Trophoblast cell (in vitro differentiated cells and primary cell): ENCODE data around the gene SAMD9L.

Experiments used
- DNase-seq, 2 donors: peaks; one replicate each; pipeline ENCODE4 v3.0.0-alpha.2; 2016
- H2AFZ ChIP-seq: 2 replicates; pipeline ENCODE4 v1.6.1; 2013; ENCODE audit warnings: low read length, moderate library complexity, mild to moderate bottlenecking; ENCODE audit not compliant: insufficient read depth, poor library complexity
- H2AK5ac ChIP-seq: 2 replicates; pipeline ENCODE4 v1.6.1; 2013; ENCODE audit warnings: mild to moderate bottlenecking, low read length
- H2BK120ac ChIP-seq: 2 replicates; pipeline ENCODE4 v1.6.1; 2013; ENCODE audit warnings: low read length, mild to moderate bottlenecking, moderate library complexity; ENCODE audit not compliant: insufficient read depth, poor library complexity
- H2BK12ac ChIP-seq: 2 replicates; pipeline ENCODE4 v1.6.1; 2013; ENCODE audit warnings: mild to moderate bottlenecking, low read length, moderate library complexity
- H2BK5ac ChIP-seq: 2 replicates; pipeline ENCODE4 v1.6.1; 2013; ENCODE audit warnings: low read length, low read depth, moderate library complexity, mild to moderate bottlenecking; ENCODE audit not compliant: poor library complexity
- H3K14ac ChIP-seq: 2 replicates; pipeline ENCODE4 v1.6.1; 2013; ENCODE audit warnings: mild to moderate bottlenecking, low read length
- H3K18ac ChIP-seq: 2 replicates; pipeline ENCODE4 v1.6.1; 2013; ENCODE audit warnings: mild to moderate bottlenecking, low read length
- H3K23ac ChIP-seq: 2 replicates; pipeline ENCODE4 v1.6.1; 2013; ENCODE audit warnings: low read length
- H3K27ac ChIP-seq: 2 replicates; pipeline ENCODE4 v1.5.1; 2013; ENCODE audit warnings: low read depth, mild to moderate bottlenecking, inconsistent platforms, low read length, moderate library complexity
- H3K27me3 ChIP-seq: 2 replicates; pipeline ENCODE4 v1.6.1; 2013; ENCODE audit warnings: inconsistent platforms, mild to moderate bottlenecking, low read length, moderate library complexity; ENCODE audit not compliant: insufficient read depth
- H3K36me3 ChIP-seq, 2 experiments: 1 replicate in 1 of 2; 2 replicates in 1 of 2; pipeline ENCODE4 v1.6.1; 2013; ENCODE audit warnings: low read length in 2 of 2, mild to moderate bottlenecking in 2 of 2, moderate library complexity in 1 of 2; ENCODE audit not compliant: insufficient read depth in 2 of 2, control insufficient read depth in 1 of 2
- H3K4ac ChIP-seq: 2 replicates; pipeline ENCODE4 v1.6.1; 2013; ENCODE audit warnings: low read depth, mild to moderate bottlenecking, low read length, moderate library complexity
- H3K4me1 ChIP-seq, 2 experiments: 1 replicate in 1 of 2; 2 replicates in 1 of 2; pipeline ENCODE4 v1.6.1; 2013; ENCODE audit warnings: low read length in 2 of 2, mild to moderate bottlenecking in 2 of 2, moderate library complexity in 1 of 2; ENCODE audit not compliant: insufficient read depth in 2 of 2, control insufficient read depth in 1 of 2
- H3K4me2 ChIP-seq: 2 replicates; pipeline ENCODE4 v1.6.1; 2013; ENCODE audit warnings: inconsistent platforms, mild to moderate bottlenecking, low read length, moderate library complexity
- H3K4me3 ChIP-seq: 2 replicates; pipeline ENCODE4 v1.5.1; 2013; ENCODE audit warnings: mild to moderate bottlenecking, low read depth, low read length, inconsistent platforms
- H3K79me1 ChIP-seq: one replicate; pipeline ENCODE4 v1.6.1; 2013; ENCODE audit warnings: low read length
- H3K79me2 ChIP-seq: 2 replicates; pipeline ENCODE4 v1.6.1; 2013; ENCODE audit warnings: low read length, mild to moderate bottlenecking; ENCODE audit not compliant: control insufficient read depth, insufficient read depth, poor library complexity
- H3K9ac ChIP-seq: 2 replicates; pipeline ENCODE4 v1.6.1; 2013; ENCODE audit warnings: mild to moderate bottlenecking, low read length
- H3K9me3 ChIP-seq: 2 replicates; pipeline ENCODE4 v1.6.1; 2013; ENCODE audit warnings: low read depth, mild to moderate bottlenecking, control low read depth, inconsistent platforms, low read length; ENCODE audit not compliant: insufficient read depth
- H4K12ac ChIP-seq: 2 replicates; pipeline ENCODE4 v1.6.1; 2013; ENCODE audit warnings: low read depth, mild to moderate bottlenecking, low read length, moderate library complexity
- H4K8ac ChIP-seq: 2 replicates; pipeline ENCODE4 v1.6.1; 2013; ENCODE audit warnings: low read depth, mild to moderate bottlenecking, low read length, moderate library complexity
- H4K91ac ChIP-seq: one replicate; pipeline ENCODE4 v1.6.1; 2013; ENCODE audit warnings: low read depth, mild to moderate bottlenecking, low read length, moderate library complexity
- WGBS: extraction: QIAGEN DNeasy Blood & Tissue Kit; methylation state at CpG from one replicate; pipeline ENCODE4 v1.1.7; 2013; ENCODE audit warnings: missing lambda C conversion rate; ENCODE audit not compliant: insufficient read length, insufficient coverage; ENCODE audit errors: extremely low coverage; 5-methylcytosine and 5-hydroxymethylcytosine counted together

SAMD9L gene

GRCh38 chr7:93117852-93118530 is 30.2 kb downstream of the SAMD9L start, which contains the start of gene SAMD9:
SAMD9 (minus strand) TSS chr7:93117979; CDS start chr7:93106097, 11,882 bp downstream.
- Histone ChIP-seq H2AFZ (no peak within 1 kb of the TSS), H4K8ac (no peak within 1 kb of the TSS), H3K36me3 (no peaks in the 10 kb centered on the region), H3K79me2 (no peaks in the 10 kb centered on the region), H4K91ac (no peak within 1 kb of the TSS), H3K14ac (no peak within 1 kb of the TSS), H3K4me1 (no peaks in the 10 kb centered on the region), H3K27ac (no peak within 1 kb of the TSS), H3K9me3 (no peaks in the 10 kb centered on the region), H2BK120ac (no peak within 1 kb of the TSS), H2BK12ac (no peak within 1 kb of the TSS), H3K23ac (no peak within 1 kb of the TSS), H2AK5ac (no peak within 1 kb of the TSS), H4K12ac (no peak within 1 kb of the TSS), H3K18ac (no peak within 1 kb of the TSS), H3K4me3 (no peak within 1 kb of the TSS), H3K4ac (no peak within 1 kb of the TSS), H2BK5ac (no peak within 1 kb of the TSS), H3K27me3 (no peaks in the 10 kb centered on the region), H3K9ac (no peak within 1 kb of the TSS), H3K79me1 (no peaks in the 10 kb centered on the region), H3K4me2 (no peak within 1 kb of the TSS)
- DNase-seq, result peak; percentile 29 to 82
- WGBS, result no CpG with 5 or more reads among the region's 4 CpGs

DNA sequence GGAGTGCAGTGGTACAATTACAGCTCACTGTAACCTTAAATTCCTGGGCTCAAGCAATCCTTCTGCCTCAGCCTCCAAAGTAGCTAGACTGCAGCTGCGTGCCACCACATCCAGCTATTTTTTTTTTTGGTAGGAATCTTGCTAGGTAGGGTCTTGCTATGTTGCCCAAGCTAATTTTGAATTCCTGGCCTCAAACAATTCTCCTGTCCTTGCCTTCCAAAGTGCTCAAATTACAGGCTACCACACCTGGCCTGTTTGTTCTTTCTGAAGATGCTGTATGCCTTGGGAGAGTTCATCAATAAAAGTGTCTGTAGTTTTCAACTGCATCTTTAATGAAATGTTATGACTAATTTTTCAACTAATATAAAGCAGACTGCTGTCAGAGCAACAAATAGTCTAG is 30.9 kb downstream of the SAMD9L start:
- DNase-seq, result peak; percentile 25 to 77
- Histone ChIP-seq H3K79me2 (no peaks in the 10 kb centered on the region), H3K4me2 (no peak overlapping the region), H3K9me3 (no peaks in the 10 kb centered on the region), H4K8ac (no peak overlapping the region), H3K79me1 (no peaks in the 10 kb centered on the region), H4K91ac (no peak overlapping the region), H4K12ac (no peak overlapping the region), H3K27me3 (no peaks in the 10 kb centered on the region), H3K18ac (no peak overlapping the region), H3K23ac (no peak overlapping the region), H2BK120ac (no peak overlapping the region), H2BK5ac (no peak overlapping the region), H3K4me3 (no peak overlapping the region), H3K27ac (no peak overlapping the region), H3K36me3 (no peaks in the 10 kb centered on the region), H2AK5ac (no peak overlapping the region), H3K4me1 (no peaks in the 10 kb centered on the region), H2AFZ (no peak overlapping the region), H3K4ac (no peak overlapping the region), H3K9ac (no peak overlapping the region), H3K14ac (no peak overlapping the region), H2BK12ac (no peak overlapping the region)
- no CpG with 5 or more reads among the region's 1 CpG for WGBS

GRCh38 chr7:93115796-93116195 is 32.4 kb downstream of the SAMD9L start:
- Histone ChIP-seq H2AK5ac (no peak overlapping the region), H3K36me3 (no peaks in the 10 kb centered on the region), H2BK120ac (no peak overlapping the region), H3K27me3 (no peaks in the 10 kb centered on the region), H2BK12ac (no peak overlapping the region), H4K12ac (no peak overlapping the region), H3K23ac (no peak overlapping the region), H3K79me2 (no peaks in the 10 kb centered on the region), H3K79me1 (no peaks in the 10 kb centered on the region), H3K18ac (no peak overlapping the region), H3K4ac (no peak overlapping the region), H2BK5ac (no peak overlapping the region), H3K4me2 (no peak overlapping the region), H3K14ac (no peak overlapping the region), H3K27ac (no peak overlapping the region), H2AFZ (no peak overlapping the region), H4K91ac (no peak overlapping the region), H3K4me1 (no peaks in the 10 kb centered on the region), H4K8ac (no peak overlapping the region), H3K4me3 (no peak overlapping the region), H3K9ac (no peak overlapping the region), H3K9me3 (no peaks in the 10 kb centered on the region)
- no peak for DNase-seq
- WGBS, result no CpG with 5 or more reads among the region's 7 CpGs

- Histone ChIP-seq H3K23ac (no peak overlapping the region), H3K36me3 (no peaks in the 10 kb centered on the region), H3K4me2 (no peak overlapping the region), H3K14ac (no peak overlapping the region), H3K9ac (no peak overlapping the region), H3K9me3 (peaks cover 6% of the 10 kb centered on the region), H3K4ac (no peak overlapping the region), H2BK5ac (no peak overlapping the region), H3K27me3 (no peaks in the 10 kb centered on the region), H3K27ac (no peak overlapping the region), H3K18ac (no peak overlapping the region), H2BK120ac (no peak overlapping the region), H2AFZ (no peak overlapping the region), H3K4me3 (no peak overlapping the region), H4K91ac (no peak overlapping the region), H4K12ac (no peak overlapping the region), H2BK12ac (no peak overlapping the region), H3K79me2 (no peaks in the 10 kb centered on the region), H2AK5ac (no peak overlapping the region), H3K4me1 (no peaks in the 10 kb centered on the region), H4K8ac (no peak overlapping the region), H3K79me1 (no peaks in the 10 kb centered on the region)
- no CpG with 5 or more reads among the region's 13 CpGs for WGBS
- no peak for DNase-seq
These were observed 40.2 kb downstream of the SAMD9L start for GRCh38 chr7:93108003-93108402.
